ENCODE results near the gene MAP2K3.

MAP2K3 gene

GRCh38 chr17:21282850-21283249, 1.7 kb upstream of the MAP2K3 start:
- DNase-seq (ENCODE audit: low spot score) = no peak

DNA sequence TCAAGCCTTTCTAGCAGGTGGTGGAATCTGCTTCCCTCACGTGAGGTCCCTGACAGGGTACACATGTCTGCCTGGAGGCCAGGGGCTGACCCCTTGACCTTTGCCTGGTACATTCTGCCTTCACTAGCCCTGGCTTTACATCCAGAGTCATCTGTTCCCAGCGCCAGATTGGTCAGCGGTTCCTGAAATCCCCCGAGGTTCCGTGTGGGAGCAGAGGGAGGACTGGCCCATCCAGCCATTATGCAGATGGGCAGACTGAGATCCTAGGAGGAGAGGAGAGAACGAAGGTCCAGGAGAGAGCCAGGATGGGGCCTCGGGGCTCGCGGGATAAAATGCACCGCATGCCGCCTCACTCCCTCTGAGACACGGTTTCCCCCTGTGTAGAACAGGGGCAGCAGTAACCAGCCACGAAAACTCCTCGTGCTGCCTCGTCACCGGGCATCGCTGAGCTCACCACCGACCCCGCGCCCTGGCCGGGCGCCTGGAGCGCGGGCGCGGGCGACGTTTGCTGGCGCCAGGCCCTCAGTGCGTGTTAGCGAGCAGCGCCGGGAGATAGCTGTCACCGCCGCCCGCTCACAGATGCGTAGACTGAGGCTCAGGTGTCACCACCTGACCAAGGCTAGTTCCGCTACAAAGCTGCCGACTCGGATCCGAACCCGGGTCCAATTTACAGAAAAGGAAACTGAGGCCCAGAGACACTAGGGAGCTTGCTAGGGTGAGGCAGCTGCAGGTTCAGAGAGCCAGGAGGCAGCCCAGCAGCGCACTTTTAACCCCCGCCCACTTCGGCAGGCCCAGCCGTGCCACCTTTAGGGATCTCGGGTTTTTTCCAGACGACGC, 811 bp upstream of the MAP2K3 start:
- DNase-seq (ENCODE audit: low spot score) = no peak

DNA sequence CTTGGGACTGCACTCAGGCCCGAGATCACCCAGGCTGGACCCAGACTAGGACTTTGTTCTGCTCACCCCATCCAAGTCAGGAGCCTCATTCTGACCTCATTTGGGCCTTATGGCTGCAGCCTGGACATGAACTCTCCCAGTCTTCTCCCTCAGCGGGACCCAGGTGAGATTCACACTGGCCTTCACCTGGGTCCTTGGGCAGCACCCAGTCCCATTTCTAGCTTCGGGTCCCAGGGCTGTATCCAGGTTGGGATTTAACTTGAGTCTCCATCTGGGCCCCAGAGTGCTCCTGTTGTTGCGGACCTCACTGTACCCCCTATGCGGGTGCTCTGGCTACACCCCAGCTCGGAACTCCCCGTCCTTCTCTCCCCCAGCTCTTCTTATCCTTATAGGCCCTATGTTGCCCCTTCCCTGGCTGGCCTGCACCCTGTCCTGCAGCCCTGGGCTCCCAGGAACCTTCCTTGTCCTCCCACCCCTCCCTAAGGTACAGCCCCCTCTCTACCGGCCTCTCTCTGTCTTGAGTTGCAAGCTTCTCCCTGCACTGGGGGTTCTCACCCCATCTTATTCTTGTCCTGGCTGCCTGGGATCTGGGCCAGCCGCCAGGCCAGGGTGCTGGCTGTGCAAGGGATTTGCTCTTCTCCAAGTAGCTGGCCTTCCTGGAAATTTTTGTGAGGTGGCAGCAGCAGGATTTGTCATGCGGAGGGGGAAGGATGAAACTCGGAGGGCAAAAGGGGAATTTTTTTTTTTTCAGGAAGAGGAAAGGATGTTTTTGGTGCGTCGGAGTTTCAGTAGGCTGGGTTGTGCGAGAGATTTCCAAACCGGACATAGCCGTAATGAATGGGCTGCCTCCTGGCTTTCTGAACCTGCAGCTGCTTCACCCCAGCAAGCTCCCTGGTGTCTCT, 904 bp downstream of the MAP2K3 start:
- DNase-seq (ENCODE audit: low spot score) = no peak

DNA sequence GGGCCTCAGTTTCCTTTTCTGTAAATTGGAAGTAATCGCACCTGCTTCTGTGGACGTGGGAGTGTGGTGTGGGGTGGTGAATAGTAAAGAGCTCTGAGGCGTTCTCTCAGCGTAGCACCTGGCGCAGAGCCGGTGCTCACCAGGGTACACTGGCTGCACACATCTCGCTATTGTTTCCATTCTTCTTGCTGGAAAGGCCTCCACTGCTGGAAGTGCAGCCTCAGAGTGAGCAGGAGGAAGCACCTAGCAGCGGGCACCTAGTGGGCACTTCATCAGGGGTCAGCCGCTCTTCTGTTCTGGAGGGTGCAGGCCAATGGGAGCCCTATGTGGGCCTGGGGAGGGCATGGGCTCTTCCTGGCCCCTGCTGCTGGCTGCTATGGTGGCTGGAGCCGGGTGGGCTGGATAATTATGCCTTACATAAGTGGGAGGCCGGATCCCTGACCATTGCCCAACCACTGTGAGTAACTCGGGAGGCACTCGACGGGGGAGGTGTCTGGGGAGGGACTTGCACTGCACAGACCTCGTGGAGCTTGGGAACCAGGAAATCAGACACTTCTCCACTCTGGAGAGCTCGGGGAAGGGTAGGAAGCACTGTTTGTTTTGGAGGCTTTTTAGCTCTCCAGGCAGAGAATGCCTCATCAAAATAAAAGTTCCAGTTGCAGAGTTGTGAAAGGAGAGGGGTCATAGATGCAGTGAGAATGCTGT, 1.7 kb downstream of the MAP2K3 start:
- peak; percentile 92 for DNase-seq (ENCODE audit: low spot score)

GRCh38 chr17:21286909-21287702, 2.6 kb downstream of the MAP2K3 start:
- no peak for DNase-seq (ENCODE audit: low spot score)

DNA sequence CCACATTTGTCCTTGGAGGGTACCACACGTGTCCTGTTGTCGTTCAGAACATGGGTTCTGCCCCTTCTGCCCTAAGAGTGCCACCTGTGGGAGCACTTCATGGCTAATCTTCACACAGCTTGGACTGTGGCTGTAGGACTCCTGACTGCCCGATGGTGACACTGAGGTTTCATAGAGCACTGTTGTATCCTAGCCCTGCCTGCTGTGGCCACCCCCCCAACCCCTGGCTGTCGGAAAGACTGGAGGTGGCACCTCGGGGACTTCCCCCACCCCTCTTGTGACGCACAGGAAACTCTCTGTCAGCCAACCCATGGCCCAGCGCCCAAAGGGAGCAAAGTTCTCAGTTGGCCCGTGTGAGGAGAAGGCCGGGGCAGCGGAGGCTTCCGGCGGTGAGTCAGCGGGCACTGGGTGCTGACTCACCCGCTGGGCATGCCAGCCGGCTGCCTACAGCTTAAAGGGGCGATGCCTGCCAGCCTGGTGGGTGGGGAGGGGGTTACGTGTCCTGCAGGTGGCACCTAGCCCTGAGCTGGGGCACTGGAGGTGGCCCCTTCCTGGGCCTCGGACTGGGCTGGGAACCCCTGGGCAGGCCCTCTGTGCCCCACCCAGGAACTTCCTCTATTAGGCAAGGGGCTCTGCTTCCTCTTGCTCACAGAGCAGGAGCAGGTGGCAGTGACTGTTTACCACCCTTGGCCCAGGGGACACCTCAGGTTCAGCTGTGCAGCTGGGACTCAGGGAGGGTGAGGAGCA, 3.4 kb downstream of the MAP2K3 start:
- DNase-seq (ENCODE audit: low spot score) = peak; percentile 92

DNA sequence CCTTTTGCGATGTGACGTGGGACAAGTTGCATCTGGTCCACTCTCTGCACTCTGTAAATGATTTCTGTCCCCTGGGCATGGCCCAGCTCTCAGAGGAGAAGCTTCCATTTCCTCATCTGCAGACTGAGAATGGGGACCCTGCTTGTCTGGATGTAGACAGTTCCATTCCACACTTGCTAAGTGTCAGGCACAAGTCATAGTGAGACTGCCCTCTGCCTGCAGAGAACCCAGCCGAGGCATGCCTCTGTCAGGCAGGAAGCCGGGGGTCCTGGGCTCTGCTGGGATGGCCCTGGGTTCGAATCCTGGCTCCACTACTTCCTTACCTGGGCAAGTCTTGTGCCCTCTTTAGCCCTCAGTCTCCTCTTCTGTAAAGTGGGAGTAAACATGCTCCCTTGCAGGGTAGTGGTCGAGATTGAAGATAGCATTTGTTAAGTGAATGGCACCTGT, 4.1 kb downstream of the MAP2K3 start:
- no peak for DNase-seq (ENCODE audit: low spot score)

DNA sequence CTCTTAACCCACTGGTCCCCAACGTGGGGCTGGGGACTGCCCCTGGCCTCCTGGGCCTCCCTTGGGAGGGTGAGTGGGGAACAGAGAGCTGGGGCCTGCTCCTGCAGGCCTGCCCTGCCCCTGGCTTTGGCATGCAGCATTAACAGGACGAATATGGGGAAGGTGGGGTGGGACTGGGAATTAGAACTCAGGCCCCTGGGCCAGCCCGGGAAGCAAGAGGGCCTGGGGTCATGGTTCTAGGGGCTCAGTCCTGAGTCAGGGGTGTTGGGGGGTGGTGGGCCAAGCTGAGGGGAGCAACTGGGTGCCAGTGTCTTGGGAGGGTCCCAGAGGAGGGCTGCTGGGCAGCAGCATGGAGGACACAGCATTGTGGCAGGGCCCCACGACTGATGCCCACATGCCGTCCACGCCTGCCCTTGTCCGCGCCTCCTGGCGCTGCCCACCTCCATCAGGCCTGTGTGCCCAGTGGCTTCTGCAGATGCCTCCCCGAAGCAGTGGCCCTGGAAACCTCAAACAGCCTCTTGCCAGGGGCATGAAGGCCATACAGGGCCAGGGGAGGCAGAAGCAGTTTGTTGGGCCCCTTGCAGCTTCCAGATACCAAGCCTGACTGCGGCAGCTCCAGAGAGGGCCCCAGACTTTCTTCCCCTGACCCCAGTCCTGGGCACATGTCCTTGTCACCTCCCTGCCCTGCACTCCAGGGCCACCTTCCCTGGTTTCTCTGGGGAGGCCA, 4.8 kb downstream of the MAP2K3 start:
- no peak for DNase-seq (ENCODE audit: low spot score)

DNA sequence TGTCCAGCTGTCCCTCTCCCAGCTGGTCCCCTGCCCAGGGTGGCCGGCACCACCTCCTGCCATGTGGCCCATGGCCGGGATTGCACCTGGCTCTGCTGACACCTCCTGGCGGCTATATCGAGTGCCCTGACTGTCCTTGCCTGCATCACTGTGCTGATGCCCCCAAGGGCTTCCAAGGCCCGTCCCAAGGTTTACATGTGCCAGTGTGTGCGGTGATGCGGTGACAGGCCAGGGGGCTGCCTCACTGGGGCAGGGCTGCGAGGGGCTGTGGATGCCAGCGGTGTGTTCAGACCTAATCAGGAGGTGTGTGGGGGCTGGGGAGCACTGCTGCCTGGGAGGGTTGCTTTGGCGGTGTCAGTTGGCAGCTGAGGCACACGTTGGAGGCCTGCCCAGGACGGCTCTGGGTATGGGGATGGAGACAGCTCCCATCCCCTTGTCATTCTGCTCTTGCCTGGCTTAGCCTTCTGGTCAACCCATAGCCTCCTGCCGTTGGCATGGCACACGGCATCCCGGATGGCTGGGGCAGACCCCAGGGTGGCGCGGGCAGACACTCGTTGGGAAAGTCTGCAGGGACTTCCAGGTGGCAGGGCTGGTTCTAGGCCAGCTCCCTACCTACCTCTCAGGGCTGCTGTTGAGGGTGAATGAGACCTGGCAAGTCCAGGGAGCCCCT, 5.5 kb downstream of the MAP2K3 start:
- no peak for DNase-seq (ENCODE audit: low spot score)

- no peak for DNase-seq (ENCODE audit: low spot score)
Observed at GRCh38 chr17:21291357-21291756, 6.8 kb downstream of the MAP2K3 start.

GRCh38 chr17:21291862-21292261, 7.4 kb downstream of the MAP2K3 start:
- no peak for DNase-seq (ENCODE audit: low spot score)

DNA sequence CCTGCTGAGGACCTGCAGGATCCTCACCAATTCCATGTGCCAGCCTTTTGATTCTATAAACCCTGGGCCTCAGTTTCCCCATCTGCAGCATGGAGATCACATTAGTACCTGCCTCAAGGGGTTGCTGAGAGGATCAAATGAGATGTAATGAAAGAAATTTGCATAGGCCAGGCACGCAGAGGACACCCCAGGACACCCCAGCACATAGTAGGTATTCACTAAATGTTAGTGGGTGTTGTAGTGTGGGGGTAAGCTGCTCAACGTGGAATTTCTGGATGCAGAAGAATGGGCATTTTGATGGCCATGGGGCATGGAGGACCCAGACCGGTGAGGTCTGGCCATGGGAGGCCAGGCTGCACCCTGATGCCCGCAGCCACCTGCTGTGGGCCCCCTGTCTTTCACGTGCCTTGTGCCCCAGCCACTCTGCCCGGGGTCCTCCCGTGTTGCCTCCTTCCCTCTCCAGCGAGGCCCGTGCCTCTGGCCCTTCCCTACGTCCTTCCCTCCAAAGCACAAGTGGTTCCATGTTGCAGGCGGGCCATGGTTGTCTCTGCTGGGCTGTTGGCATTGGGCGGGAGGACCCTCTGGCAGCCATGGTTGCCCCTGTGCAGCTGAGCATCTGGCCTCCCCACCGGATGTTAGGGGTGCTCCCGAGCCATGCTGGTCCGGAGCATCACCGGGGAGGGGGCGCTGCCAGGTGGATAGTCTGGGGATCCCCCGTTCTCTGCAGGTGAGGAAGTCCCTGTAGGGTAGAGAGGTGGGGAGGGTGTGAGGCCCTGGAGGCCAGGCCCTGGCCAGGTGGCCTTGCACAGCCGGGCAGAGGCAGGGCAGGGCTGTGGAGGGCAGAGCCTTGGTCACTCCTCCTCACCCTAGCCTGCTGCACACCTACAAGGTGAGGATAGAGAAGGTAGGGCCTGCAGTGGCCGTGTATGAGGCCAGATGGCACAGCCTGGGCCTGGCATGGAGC, 8.6 kb downstream of the MAP2K3 start:
- DNase-seq (ENCODE audit: low spot score) = no peak

DNA sequence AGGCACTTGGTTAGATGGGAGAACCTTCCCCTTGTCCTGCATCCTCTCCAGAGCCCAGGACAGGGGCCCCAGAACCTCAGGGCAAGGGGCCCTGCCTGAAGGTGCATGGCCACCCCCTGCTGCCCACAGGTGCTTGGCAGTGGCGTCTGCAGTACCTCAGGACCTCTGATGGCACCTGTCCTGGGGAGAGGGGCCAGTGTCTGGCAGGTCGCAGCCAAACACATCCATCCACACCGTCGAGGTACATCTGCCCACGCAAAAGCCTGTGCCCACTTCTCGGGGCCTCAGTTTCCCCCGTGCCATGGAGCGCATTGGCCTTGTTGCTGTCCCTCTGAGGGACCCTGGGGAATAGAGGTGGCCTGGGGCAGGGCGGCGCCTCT, 9.3 kb downstream of the MAP2K3 start:
- DNase-seq (ENCODE audit: low spot score) = no peak

DNA sequence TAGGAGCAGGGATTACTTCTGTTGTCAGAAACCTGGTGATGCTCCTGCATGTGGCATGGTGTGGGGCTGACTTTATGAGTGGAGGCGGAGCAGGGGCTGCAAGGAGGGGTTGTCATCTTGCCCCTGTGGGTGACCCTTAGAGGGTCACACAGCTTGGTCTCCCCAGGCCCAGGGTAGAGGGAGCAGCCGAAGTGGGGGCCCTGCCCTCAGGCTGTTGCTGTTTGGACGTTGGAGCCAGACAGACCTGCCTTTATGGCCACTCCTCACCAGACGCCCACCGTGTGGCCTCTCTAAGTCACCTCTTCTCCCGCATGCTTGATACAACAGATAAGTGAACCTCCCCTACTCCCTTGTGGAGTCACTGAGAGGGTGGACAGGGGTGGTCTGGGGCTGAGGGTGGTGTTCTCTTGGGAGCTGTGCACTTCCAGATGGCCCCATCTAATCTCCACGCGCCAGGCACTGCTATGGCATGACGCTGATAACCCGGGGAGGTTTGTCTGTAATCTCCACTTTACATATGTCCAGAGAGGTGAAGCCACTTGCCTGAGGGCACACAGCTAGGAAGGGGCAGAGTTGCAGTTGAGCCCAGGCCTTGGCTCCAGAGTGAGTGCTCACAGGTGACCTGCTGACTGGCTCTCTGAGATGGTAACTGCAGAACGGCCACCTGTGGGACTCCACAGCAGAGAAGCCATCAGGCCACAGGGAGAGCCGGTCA, 10.0 kb downstream of the MAP2K3 start:
- DNase-seq (ENCODE audit: low spot score) = no peak

DNA sequence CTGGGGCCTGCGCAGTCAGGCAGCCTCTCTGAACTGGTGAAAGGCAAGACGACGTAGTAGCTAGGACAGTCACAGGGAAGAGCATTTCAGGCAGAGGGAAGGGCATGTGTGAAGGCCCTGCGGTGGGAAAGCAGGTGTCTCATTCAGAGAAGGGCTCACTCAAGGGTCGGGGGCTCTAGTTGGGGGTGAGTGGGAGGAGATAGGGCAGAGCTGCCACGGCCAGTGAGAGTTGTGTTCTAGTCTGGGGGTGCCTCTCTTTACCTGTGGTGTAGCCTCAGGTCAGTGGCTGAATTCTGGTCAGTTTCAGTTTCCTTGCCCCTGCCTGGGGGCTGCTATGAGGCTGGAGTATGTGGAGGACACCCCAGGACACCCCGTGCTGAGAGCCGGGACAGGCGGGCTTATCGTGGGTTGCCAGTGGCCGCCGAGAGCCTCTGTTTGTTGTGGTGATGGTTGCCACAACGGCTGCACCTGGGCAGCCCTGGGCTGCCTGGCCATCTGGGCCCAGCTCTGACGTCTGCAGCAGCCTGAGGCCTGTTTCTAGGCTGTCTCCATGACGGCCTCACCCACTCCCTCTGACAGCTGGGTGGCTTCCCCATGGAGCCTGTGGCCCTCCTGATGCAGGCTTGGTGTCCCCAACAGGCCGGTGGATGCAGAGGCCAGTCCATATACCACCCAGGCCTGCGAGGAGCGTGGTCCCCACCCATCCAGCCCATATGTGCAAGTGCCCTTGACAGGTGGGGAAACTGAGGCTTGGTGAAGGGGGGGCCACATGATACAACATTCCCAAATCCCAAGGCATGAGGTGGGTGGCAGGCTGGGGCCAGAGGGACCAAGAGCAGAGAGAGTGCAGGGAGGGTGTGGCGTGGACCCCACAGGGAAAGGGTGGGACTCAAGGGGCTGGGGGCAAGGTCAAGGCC, 10.8 kb downstream of the MAP2K3 start:
- DNase-seq (ENCODE audit: low spot score) = no peak

Data from AG08395 (cell line).